NCI-H345 (cell line): ENCODE data around the gene TBC1D25.

Experiments used
- DNase-seq: peaks from one replicate; lab custom pipeline; 2025; lab: John Stamatoyannopoulos, UW

Gene TBC1D25

GRCh38 chrX:48604701-48605100 lies 65.2 kb downstream of the TBC1D25 start:
- DNase-seq: no peak

GRCh38 chrX:48606091-48606490 lies 66.6 kb downstream of the TBC1D25 start:
- DNase-seq: no peak

GRCh38 chrX:48611703-48612102 lies 72.2 kb downstream of the TBC1D25 start:
- DNase-seq: no peak
